Esophagus muscularis mucosa (tissue), 4 donors: ENCODE measurements around the gene ZNFX1. TPM values are rescaled to one million over a fixed set of nuclear protein-coding genes. Genes with fewer than 3 reads are reported as not detected.

Experiments used
- DNase-seq: peaks from one replicate; pipeline ENCODE4 v3.0.0-alpha.2; 2017; ENCODE audit errors: extremely low spot score
- H3K27ac ChIP-seq, 4 donors: fragments of 200-600 bp; sonication (generic); replicated peaks in 1 of 4; 1 replicate in 3 of 4; 2 replicates in 1 of 4; pipeline ENCODE4 v1.5.1; 2016 to 2019; ENCODE audit warnings: mild to moderate bottlenecking in 1 of 4
- H3K27me3 ChIP-seq, 4 donors: fragments of 200-600 bp; sonication (generic); one replicate each; pipeline versions ENCODE4 v1.5.1 to v1.6.0; 2016 to 2019
- H3K36me3 ChIP-seq, 4 donors: fragments of 200-600 bp; sonication (generic); one replicate each; pipeline ENCODE4 v1.5.1; 2016 to 2019
- H3K4me1 ChIP-seq, 4 donors: fragments of 200-600 bp; sonication (generic); one replicate each; pipeline ENCODE4 v1.5.1; 2016 to 2019
- H3K4me3 ChIP-seq, 4 donors: fragments of 200-600 bp; sonication (generic); 1 replicate in 2 of 4; 2 replicates in 2 of 4; pipeline ENCODE4 v1.5.1; 2016 to 2019; ENCODE audit warnings: mild to moderate bottlenecking in 4 of 4, moderate library complexity in 1 of 4
- H3K9me3 ChIP-seq, 4 donors: fragments of 200-600 bp; sonication (generic); 1 replicate in 3 of 4; 2 replicates in 1 of 4; pipeline ENCODE4 v1.5.1; 2016 to 2019
- CTCF ChIP-seq, 3 experiments: fragments of 200-600 bp in 2 of 3; fragments of 450-650 bp in 1 of 3; sonication (generic) in 2 of 3; IDR thresholded peaks; one replicate each; pipeline ENCODE4 v1.5.1; 2017 to 2019; ENCODE audit warnings: antibody characterized with exemption in 3 of 3, mild to moderate bottlenecking in 2 of 3, moderate library complexity in 1 of 3
- EP300 ChIP-seq: sonication (generic); formaldehyde crosslinking; IDR thresholded peaks from one replicate; pipeline ENCODE4 v1.6.1; 2017; ENCODE audit warnings: antibody characterized with exemption
- POLR2A ChIP-seq: fragments of 450-650 bp; IDR thresholded peaks from one replicate; pipeline ENCODE4 v1.6.1; 2017; ENCODE audit warnings: antibody characterized with exemption, moderate library complexity, mild to moderate bottlenecking, low read depth
- POLR2AphosphoS5 ChIP-seq, 2 donors: sonication (generic); formaldehyde crosslinking; IDR thresholded peaks; one replicate each; pipeline ENCODE4 v1.6.1; 2017; ENCODE audit warnings: antibody characterized with exemption in 2 of 2
- WGBS: methylation state at CpG from one replicate; pipeline ENCODE4 v1.1.5; 2018; 5-methylcytosine and 5-hydroxymethylcytosine counted together
- intact Hi-C: fragments of 100-400 bp; cut with DNase I; formaldehyde crosslinking; loops from one replicate; pipeline ENCODE4 v1.15.1; 2023
- total RNA-seq, 4 donors: library from RNA; depleted of rRNA; stranded (reverse); fragments of >200 nt; gene quantifications; one replicate each; pipeline versions ENCODE4 v1.1.0 to v1.2.1, GENCODE V29; 2016

The ZNFX1 gene
- total RNA-seq, 4 donors from 2014 or later: 35.7 to 46.7 (median 41.3) TPM

DNA sequence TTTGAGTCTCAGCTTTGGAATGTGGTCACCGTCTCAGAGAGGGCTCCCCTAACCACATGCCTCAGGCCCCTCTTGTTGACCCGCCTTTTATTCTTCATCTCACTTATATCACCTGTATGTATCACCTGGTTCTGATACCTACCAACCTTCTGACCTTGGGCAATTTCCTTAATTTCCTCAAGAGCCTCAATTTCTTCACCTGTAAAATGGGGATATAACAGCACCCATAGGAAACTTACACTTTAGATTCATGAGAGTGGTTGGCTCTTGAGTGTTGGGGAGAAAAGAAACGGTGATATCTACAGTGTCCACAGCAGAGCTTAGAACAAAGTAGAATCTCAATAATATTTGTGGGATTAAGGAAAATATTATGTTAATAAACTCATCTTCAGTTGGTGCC, 62.6 kb downstream of the ZNFX1 start:
- Histone ChIP-seq H3K4me1 (peaks cover 8 to 21% (median 17%) of the 10 kb centered on the region in 4 donors), H3K9me3 (peaks cover 3 to 7% (median 5%) of the 10 kb centered on the region in 4 donors), H3K4me3 (no peak overlapping the region), H3K27me3 (no peaks in the 10 kb centered on the region), H3K27ac (no peak overlapping the region), H3K36me3 (no peaks in the 10 kb centered on the region)
- 89% methylated on average over 3 of the region's 3 CpGs for WGBS
- TF ChIP-seq POLR2AphosphoS5 (IDR thresholded peaks at IDR 0.05) (no peak), CTCF (IDR thresholded peaks at IDR 0.05) (no peak), POLR2A (no peak), EP300 (no peak)
- DNase-seq: no peak
- intact Hi-C loops: no loop called here

GRCh38 chr20:49214571-49214970, 63.3 kb downstream of the ZNFX1 start:
- Histone ChIP-seq H3K4me3 (no peak overlapping the region), H3K4me1 (peaks cover 5 to 16% (median 12%) of the 10 kb centered on the region in 4 donors), H3K36me3 (no peaks in the 10 kb centered on the region), H3K9me3 (peaks cover 5 to 14% (median 10%) of the 10 kb centered on the region in 4 donors), H3K27ac (no peak overlapping the region), H3K27me3 (no peaks in the 10 kb centered on the region)
- no peak for TF ChIP-seq EP300
- TF ChIP-seq POLR2AphosphoS5 (IDR thresholded peaks at IDR 0.05): no peak
- no peak for TF ChIP-seq CTCF (IDR thresholded peaks at IDR 0.05)
- TF ChIP-seq POLR2A: no peak
- intact Hi-C loops: no loop called here
- no peak for DNase-seq

GRCh38 chr20:49210757-49211110, 67.1 kb downstream of the ZNFX1 start:
- DNase-seq: no peak
- Histone ChIP-seq H3K36me3 (no peaks in the 10 kb centered on the region), H3K4me3 (no peak overlapping the region), H3K27ac (no peak overlapping the region), H3K27me3 (no peaks in the 10 kb centered on the region), H3K4me1 (no peaks in the 10 kb centered on the region), H3K9me3 (peaks cover 5 to 14% (median 10%) of the 10 kb centered on the region in 4 donors)
- WGBS: 56% methylated on average over 1 of the region's 1 CpG
- intact Hi-C loops: no loop called here
- TF ChIP-seq CTCF (IDR thresholded peaks at IDR 0.05) (no peak), EP300 (no peak), POLR2A (no peak), POLR2AphosphoS5 (IDR thresholded peaks at IDR 0.05) (no peak)

DNA sequence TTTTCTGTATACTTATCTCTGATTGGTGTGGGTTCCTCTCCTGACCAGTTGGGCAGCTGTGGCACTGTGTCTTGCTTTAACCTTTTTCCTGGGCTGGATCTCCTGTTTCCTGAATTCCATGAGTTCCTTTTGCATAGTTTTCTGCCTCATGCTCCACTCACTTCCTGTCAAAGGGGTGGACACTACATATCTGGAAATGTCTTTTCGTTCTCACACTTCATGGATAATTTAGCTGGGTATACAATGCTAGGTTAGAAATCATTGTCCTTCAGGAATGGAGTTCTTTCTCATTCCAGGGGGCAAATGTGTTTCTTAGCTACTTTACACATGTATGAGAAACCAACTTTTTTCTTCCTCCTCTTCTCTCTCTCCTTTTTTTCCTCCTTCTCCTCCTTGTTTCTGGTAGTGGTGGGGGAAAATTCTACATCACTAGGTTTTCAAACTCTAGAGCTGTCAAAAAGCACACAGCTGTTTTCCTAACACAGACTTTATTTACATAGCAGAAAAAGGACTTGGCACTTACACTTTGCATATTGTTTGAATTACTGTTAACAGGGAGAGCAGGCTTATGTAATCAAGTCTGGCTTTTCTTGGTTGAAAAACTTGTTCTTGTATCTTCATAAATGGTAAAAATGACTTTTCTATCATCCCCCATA, 67.6 kb downstream of the ZNFX1 start:
- no peak overlapping the region for H3K4me3 ChIP-seq
- 93% methylated on average over 1 of the region's 1 CpG for WGBS
- intact Hi-C loops: no loop called here
- DNase-seq: no peak
- no peaks in the 10 kb centered on the region for H3K4me1 ChIP-seq
- no peaks in the 10 kb centered on the region for H3K27me3 ChIP-seq
- H3K9me3 ChIP-seq: peaks cover 5 to 14% (median 10%) of the 10 kb centered on the region in 4 donors
- no peak overlapping the region for H3K27ac ChIP-seq
- no peaks in the 10 kb centered on the region for H3K36me3 ChIP-seq
- no peak for TF ChIP-seq POLR2A

- no peaks in the 10 kb centered on the region for H3K4me1 ChIP-seq
- no peak overlapping the region for H3K27ac ChIP-seq
- no peak overlapping the region for H3K4me3 ChIP-seq
- DNase-seq: no peak
- H3K27me3 ChIP-seq: no peaks in the 10 kb centered on the region
- peaks cover 5 to 14% (median 10%) of the 10 kb centered on the region in 4 donors for H3K9me3 ChIP-seq
- no peaks in the 10 kb centered on the region for H3K36me3 ChIP-seq
- 94% methylated on average over 6 of the region's 6 CpGs for WGBS
- intact Hi-C loops: no loop called here
- TF ChIP-seq POLR2A (no peak), CTCF (IDR thresholded peaks at IDR 0.05) (no peak), EP300 (no peak), POLR2AphosphoS5 (IDR thresholded peaks at IDR 0.05) (no peak)
Measured at GRCh38 chr20:49207076-49207475, 70.8 kb downstream of the ZNFX1 start.
